ENCODE data around the gene NOTCH1.

Gene NOTCH1

DNA sequence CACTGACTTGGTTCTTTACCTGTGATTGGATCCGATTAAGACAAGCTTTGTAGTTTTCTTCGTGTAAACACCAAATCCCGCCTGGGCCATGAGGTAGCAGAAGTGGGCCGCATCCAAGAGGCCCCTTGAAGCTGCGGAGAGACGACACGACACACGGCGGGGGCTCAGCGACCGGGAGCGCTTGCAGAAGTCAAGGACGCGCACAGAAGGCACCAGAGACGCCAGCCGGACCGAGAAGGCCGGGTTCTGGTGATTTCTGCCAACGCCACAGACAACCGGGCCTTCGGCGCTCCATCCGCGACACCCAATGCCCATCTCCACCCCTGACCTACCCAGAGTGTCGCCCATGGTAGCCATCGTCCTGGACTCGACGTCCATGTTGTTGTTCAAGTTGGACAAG, 86.4 kb downstream of the NOTCH1 start:
- Histone ChIP-seq H3K4me3 (ENCODE audit: low read length) (no peak overlapping the region), H3K4me1 (ENCODE audit: low read length) (no peaks in the 10 kb centered on the region), H3K27me3 (replicated peaks; ENCODE audit: insufficient read depth, low read length) (no peaks in the 10 kb centered on the region), H3K79me2 (ENCODE audit: low read length) (peaks cover 3% of the 10 kb centered on the region; the same call in 1 of the 2 replicates), H3K4me2 (ENCODE audit: low read depth, low read length) (no peak overlapping the region), H3K9me2 (replicated peaks; ENCODE audit: insufficient read depth, low read length) (no peaks in the 10 kb centered on the region), H3K9ac (ENCODE audit: low read length) (no peak overlapping the region), H2AFZ (ENCODE audit: low read length) (no peak overlapping the region), H4K20me1 (ENCODE audit: insufficient read depth, low read length) (no peaks in the 10 kb centered on the region), H3K9me3 (replicated peaks; ENCODE audit: insufficient read depth, low read length) (no peaks in the 10 kb centered on the region), H3F3A (ENCODE audit: insufficient read depth, low read length) (no peaks in the 10 kb centered on the region), H3K27ac (ENCODE audit: low read length) (no peak overlapping the region), H3K36me3 (replicated peaks; ENCODE audit: insufficient read depth, low read length) (peaks cover 2% of the 10 kb centered on the region; the same call in 1 of the 2 replicates)
- DNase-seq = no peak
- TF ChIP-seq EZH2 (optimal IDR thresholded peaks at IDR 0.05; ENCODE audit: low read depth, low read length) (no peak), EZH2phosphoT487 (IDR thresholded peaks at IDR 0.05; ENCODE audit: low read length) (no peak)
- TF ChIP-seq, protein P1, sequence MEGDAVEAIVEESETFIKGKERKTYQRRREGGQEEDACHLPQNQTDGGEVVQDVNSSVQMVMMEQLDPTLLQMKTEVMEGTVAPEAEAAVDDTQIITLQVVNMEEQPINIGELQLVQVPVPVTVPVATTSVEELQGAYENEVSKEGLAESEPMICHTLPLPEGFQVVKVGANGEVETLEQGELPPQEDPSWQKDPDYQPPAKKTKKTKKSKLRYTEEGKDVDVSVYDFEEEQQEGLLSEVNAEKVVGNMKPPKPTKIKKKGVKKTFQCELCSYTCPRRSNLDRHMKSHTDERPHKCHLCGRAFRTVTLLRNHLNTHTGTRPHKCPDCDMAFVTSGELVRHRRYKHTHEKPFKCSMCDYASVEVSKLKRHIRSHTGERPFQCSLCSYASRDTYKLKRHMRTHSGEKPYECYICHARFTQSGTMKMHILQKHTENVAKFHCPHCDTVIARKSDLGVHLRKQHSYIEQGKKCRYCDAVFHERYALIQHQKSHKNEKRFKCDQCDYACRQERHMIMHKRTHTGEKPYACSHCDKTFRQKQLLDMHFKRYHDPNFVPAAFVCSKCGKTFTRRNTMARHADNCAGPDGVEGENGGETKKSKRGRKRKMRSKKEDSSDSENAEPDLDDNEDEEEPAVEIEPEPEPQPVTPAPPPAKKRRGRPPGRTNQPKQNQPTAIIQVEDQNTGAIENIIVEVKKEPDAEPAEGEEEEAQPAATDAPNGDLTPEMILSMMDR (IDR thresholded peaks at IDR 0.05; ENCODE audit: low read length) = no peak

DNA sequence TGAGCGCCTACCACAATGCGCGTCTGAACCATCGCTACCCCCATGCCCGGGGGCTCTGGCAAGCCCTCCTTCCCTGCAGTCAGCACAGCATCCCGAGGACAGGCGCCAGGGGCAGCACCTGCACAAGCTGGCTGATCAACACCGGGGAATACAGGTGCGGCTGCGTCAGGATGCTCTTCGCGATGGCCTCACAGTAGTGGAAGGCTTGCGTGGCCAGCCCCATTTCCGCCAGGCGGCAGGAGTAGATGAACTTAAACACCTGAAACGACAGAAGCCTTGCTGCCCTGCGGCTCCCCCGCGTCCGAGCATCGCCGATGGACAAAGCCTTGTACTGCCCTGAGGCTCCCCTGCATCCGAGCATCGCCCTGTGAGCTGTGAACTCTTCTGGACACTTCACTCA, 88.5 kb downstream of the NOTCH1 start:
- Histone ChIP-seq H3K36me3 (replicated peaks; ENCODE audit: insufficient read depth, low read length) (peaks cover 2% of the 10 kb centered on the region; the same call in 1 of the 2 replicates), H4K20me1 (ENCODE audit: insufficient read depth, low read length) (no peaks in the 10 kb centered on the region), H2AFZ (ENCODE audit: low read length) (no peak overlapping the region), H3K4me2 (ENCODE audit: low read depth, low read length) (no peak overlapping the region), H3K9me2 (replicated peaks; ENCODE audit: insufficient read depth, low read length) (no peaks in the 10 kb centered on the region), H3K9ac (ENCODE audit: low read length) (no peak overlapping the region), H3K9me3 (replicated peaks; ENCODE audit: insufficient read depth, low read length) (no peaks in the 10 kb centered on the region), H3K27ac (ENCODE audit: low read length) (no peak overlapping the region), H3K4me3 (ENCODE audit: low read length) (no peak overlapping the region), H3K27me3 (replicated peaks; ENCODE audit: insufficient read depth, low read length) (no peaks in the 10 kb centered on the region), H3F3A (ENCODE audit: insufficient read depth, low read length) (no peaks in the 10 kb centered on the region), H3K79me2 (ENCODE audit: low read length) (no peaks in the 10 kb centered on the region), H3K4me1 (ENCODE audit: low read length) (no peaks in the 10 kb centered on the region)
- no peak for TF ChIP-seq EZH2phosphoT487 (IDR thresholded peaks at IDR 0.05; ENCODE audit: low read length)
- TF ChIP-seq EZH2 (optimal IDR thresholded peaks at IDR 0.05; ENCODE audit: low read depth, low read length) = no peak
- TF ChIP-seq, protein P1 (IDR thresholded peaks at IDR 0.05; ENCODE audit: low read length) = no peak
- DNase-seq = no peak

DNA sequence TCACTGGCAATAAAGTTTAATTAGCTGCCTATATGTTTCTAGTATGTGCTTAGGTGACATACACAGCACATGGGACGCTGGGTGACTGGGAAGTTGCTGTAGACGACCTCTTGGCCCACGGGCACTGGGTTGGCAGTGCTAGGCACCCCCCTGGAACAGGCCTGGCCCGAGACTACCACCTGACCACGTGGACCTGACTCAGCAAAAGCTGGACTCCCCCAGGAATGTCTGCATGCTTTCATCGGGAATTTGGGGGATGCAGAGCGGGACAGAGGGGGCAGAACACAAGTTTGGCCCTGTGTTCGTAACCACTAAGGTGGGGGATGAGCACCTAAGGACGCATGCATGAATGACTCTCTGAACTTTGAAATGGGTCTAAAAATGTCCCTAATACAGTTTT, 89.6 kb downstream of the NOTCH1 start:
- H3K27me3 ChIP-seq (replicated peaks; ENCODE audit: insufficient read depth, low read length) = no peaks in the 10 kb centered on the region
- H3K4me1 ChIP-seq (ENCODE audit: low read length) = no peaks in the 10 kb centered on the region
- H3F3A ChIP-seq (ENCODE audit: insufficient read depth, low read length) = no peaks in the 10 kb centered on the region
- no peak for DNase-seq
- no peaks in the 10 kb centered on the region for H3K79me2 ChIP-seq (ENCODE audit: low read length)
- TF ChIP-seq, protein P1 (IDR thresholded peaks at IDR 0.05; ENCODE audit: low read length) = no peak
- TF ChIP-seq EZH2phosphoT487 (IDR thresholded peaks at IDR 0.05; ENCODE audit: low read length) (no peak), EZH2 (optimal IDR thresholded peaks at IDR 0.05; ENCODE audit: low read depth, low read length) (no peak)
- H3K4me3 ChIP-seq (ENCODE audit: low read length) = no peak overlapping the region
- H3K9me3 ChIP-seq (replicated peaks; ENCODE audit: insufficient read depth, low read length) = no peaks in the 10 kb centered on the region
- H3K36me3 ChIP-seq (replicated peaks; ENCODE audit: insufficient read depth, low read length) = peaks cover 3% of the 10 kb centered on the region
- no peaks in the 10 kb centered on the region for H3K9me2 ChIP-seq (replicated peaks; ENCODE audit: insufficient read depth, low read length)
- no peak overlapping the region for H3K4me2 ChIP-seq (ENCODE audit: low read depth, low read length)
- H2AFZ ChIP-seq (ENCODE audit: low read length) = no peak overlapping the region
- H3K9ac ChIP-seq (ENCODE audit: low read length) = no peak overlapping the region
- no peak overlapping the region for H3K27ac ChIP-seq (ENCODE audit: low read length)
- H4K20me1 ChIP-seq (ENCODE audit: insufficient read depth, low read length) = no peaks in the 10 kb centered on the region
